GM18508 (cell line): ENCODE measurements around the gene POLDIP3.

Experiments
- ATAC-seq: cut with Tn5 transposase; IDR thresholded peaks from one replicate; pipeline ENCODE4 v1.9.1; 2021; ENCODE audit warnings: moderate number of reproducible peaks; ENCODE audit not compliant: insufficient read depth, unreplicated experiment

POLDIP3 gene

GRCh38 chr22:42642806-42643633 is 28.3 kb upstream of the POLDIP3 start:
- no peak for ATAC-seq

GRCh38 chr22:42641801-42642413 is 27.2 kb upstream of the POLDIP3 start:
- ATAC-seq = no peak

GRCh38 chr22:42639541-42640241 is 25.0 kb upstream of the POLDIP3 start:
- no peak for ATAC-seq

- ATAC-seq = no peak
Measured at GRCh38 chr22:42637555-42637954, 22.9 kb upstream of the POLDIP3 start.

- no peak for ATAC-seq
Measured at GRCh38 chr22:42636506-42636905, 21.8 kb upstream of the POLDIP3 start.

- ATAC-seq = no peak
Measured at GRCh38 chr22:42635531-42635930, 20.8 kb upstream of the POLDIP3 start.

GRCh38 chr22:42633013-42633412 is 18.3 kb upstream of the POLDIP3 start:
- ATAC-seq = no peak

GRCh38 chr22:42632096-42632495 is 17.4 kb upstream of the POLDIP3 start:
- no peak for ATAC-seq

GRCh38 chr22:42630901-42631602 is 16.4 kb upstream of the POLDIP3 start:
- ATAC-seq = no peak

- ATAC-seq = no peak
Measured at GRCh38 chr22:42630211-42630610, 15.5 kb upstream of the POLDIP3 start.

- no peak for ATAC-seq
Measured at GRCh38 chr22:42627981-42628380, 13.3 kb upstream of the POLDIP3 start.

GRCh38 chr22:42626951-42627625 is 12.4 kb upstream of the POLDIP3 start:
- no peak for ATAC-seq

GRCh38 chr22:42626431-42626830 is 11.7 kb upstream of the POLDIP3 start:
- no peak for ATAC-seq

GRCh38 chr22:42625416-42625815 is 10.7 kb upstream of the POLDIP3 start:
- ATAC-seq = no peak

- no peak for ATAC-seq
Measured at GRCh38 chr22:42624551-42625106, 9.9 kb upstream of the POLDIP3 start.

GRCh38 chr22:42623756-42624441 is 9.2 kb upstream of the POLDIP3 start:
- ATAC-seq = no peak

GRCh38 chr22:42623301-42623751 is 8.6 kb upstream of the POLDIP3 start:
- no peak for ATAC-seq

- no peak for ATAC-seq
Measured at GRCh38 chr22:42622061-42622710, 7.5 kb upstream of the POLDIP3 start.
